SK-N-SH (cell line): ENCODE measurements around the gene MEA1.

ENCODE experiments used
- CTCF ChIP-seq: fragments of 200-600 bp; sonication (generic); IDR thresholded peaks from 2 replicates; pipeline ENCODE4 v1.6.1; 2017; ENCODE audit warnings: antibody characterized with exemption, mild to moderate bottlenecking, moderate library complexity
- EP300 ChIP-seq, 2 experiments: IDR thresholded peaks; 2 replicates each; pipeline versions ENCODE4 v1.4.0 to v1.6.1; 2012; ENCODE audit warnings: borderline replicate concordance in 1 of 2, low read depth in 1 of 2, low read length in 1 of 2
- EZH2phosphoT487 ChIP-seq: fragments of 200-600 bp; sonication (generic); IDR thresholded peaks from 2 replicates; pipeline ENCODE4 v1.6.1; 2017; ENCODE audit warnings: low read depth, mixed run types, mild to moderate bottlenecking, antibody characterized with exemption, moderate library complexity, borderline replicate concordance
- FOXJ3 ChIP-seq: sonication (generic); formaldehyde crosslinking; IDR thresholded peaks from 2 replicates; pipeline ENCODE4 v1.5.1; 2020; ENCODE audit warnings: mild to moderate bottlenecking, missing genetic modification reagents
- NFIC ChIP-seq: IDR thresholded peaks from 2 replicates; pipeline ENCODE4 v1.4.0; 2012; ENCODE audit warnings: borderline replicate concordance
- NRF1 ChIP-seq: IDR thresholded peaks from 2 replicates; pipeline ENCODE4 v1.6.1; 2012; ENCODE audit warnings: low read depth, mild to moderate bottlenecking, low read length
- POLR2AphosphoS5 ChIP-seq: IDR thresholded peaks from 2 replicates; pipeline ENCODE4 v1.6.1; 2012; ENCODE audit warnings: low read depth, low read length
- RAD21 ChIP-seq: IDR thresholded peaks from 2 replicates; pipeline ENCODE4 v1.6.1; 2012; ENCODE audit warnings: mild to moderate bottlenecking, low read length
- SIN3A ChIP-seq: IDR thresholded peaks from 2 replicates; pipeline ENCODE4 v1.6.1; 2012; ENCODE audit warnings: low read depth, mild to moderate bottlenecking, low read length, moderate library complexity, borderline replicate concordance
- TAF1 ChIP-seq: IDR thresholded peaks from 2 replicates; pipeline ENCODE4 v1.6.1; 2012; ENCODE audit warnings: low read depth, mild to moderate bottlenecking, low read length, moderate library complexity, borderline replicate concordance
- USF2 ChIP-seq: fragments of 150-350 bp; IDR thresholded peaks from 2 replicates; pipeline ENCODE4 v1.6.1; 2017; ENCODE audit warnings: antibody characterized with exemption, low read length, low read depth, borderline replicate concordance
- YY1 ChIP-seq: IDR thresholded peaks from 2 replicates; pipeline ENCODE4 v1.4.0; 2012; ENCODE audit warnings: low read depth, mild to moderate bottlenecking
- TF ChIP-seq, protein P1 (sequence below): IDR thresholded peaks from 2 replicates; pipeline ENCODE4; 2012

DNA sequence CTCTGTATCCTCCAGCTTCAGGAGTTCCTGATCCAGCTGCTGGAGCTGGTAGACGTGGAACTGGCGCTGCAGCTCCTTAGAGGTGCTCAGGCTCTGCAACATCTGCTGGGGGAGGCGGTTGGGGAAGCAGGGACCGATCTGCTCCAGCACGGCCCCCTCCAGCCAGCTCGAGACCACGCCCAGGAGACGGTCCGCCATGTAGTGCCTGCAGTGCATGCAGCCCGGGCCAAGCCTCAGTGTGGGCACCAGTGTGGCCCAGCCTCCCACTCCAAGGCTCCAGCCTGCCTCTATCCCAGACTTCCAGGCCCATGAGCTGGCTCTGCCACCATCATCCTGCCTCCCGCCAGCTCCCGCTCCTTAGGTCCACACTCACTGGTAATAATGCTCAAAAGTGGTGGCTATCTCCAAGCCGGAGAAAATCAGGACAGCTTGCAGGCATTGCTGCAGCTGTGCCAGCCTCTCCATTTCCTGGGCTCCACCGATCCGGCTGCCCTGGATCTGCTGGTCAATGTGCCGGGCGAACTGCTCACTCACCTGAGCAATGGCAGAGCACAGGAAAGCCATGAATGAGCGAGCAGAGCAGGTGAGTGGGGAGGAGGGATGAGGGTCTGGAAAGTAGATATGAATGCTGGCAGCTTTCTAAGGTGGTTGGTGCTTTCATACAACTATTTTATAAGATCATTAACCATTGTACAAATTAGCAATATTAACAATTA is 27.0 kb upstream of the MEA1 start:
- TF ChIP-seq CTCF: no peak
- no peak for TF ChIP-seq POLR2AphosphoS5
- no peak for TF ChIP-seq FOXJ3
- no peak for TF ChIP-seq EZH2phosphoT487
- no peak for TF ChIP-seq USF2
- TF ChIP-seq EP300 (IDR thresholded peaks at IDR 0.05; ENCODE audit: borderline replicate concordance in 1 of 2, low read depth in 1 of 2, low read length in 1 of 2): no peak
- TF ChIP-seq, protein P1, sequence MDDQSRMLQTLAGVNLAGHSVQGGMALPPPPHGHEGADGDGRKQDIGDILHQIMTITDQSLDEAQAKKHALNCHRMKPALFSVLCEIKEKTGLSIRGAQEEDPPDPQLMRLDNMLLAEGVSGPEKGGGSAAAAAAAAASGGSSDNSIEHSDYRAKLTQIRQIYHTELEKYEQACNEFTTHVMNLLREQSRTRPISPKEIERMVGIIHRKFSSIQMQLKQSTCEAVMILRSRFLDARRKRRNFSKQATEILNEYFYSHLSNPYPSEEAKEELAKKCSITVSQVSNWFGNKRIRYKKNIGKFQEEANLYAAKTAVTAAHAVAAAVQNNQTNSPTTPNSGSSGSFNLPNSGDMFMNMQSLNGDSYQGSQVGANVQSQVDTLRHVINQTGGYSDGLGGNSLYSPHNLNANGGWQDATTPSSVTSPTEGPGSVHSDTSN: no peak
- no peak for TF ChIP-seq YY1
- TF ChIP-seq NRF1: no peak
- TF ChIP-seq TAF1: no peak
- TF ChIP-seq RAD21: no peak
- TF ChIP-seq SIN3A: no peak
- no peak for TF ChIP-seq NFIC
